Psoas muscle (tissue), 8 donors: ENCODE results near the gene SERPINB2. TPM values are rescaled to one million over a fixed set of nuclear protein-coding genes. Genes with fewer than 3 reads are reported as not detected.

Experiments used
- ATAC-seq, 4 donors: fragments of 200-7000 bp; cut with Tn5 transposase; one replicate each; pipeline ENCODE4 v1.9.1; 2020; ENCODE audit warnings: moderate library complexity in 3 of 4, mild to moderate bottlenecking in 2 of 4
- DNase-seq, 2 donors: peaks; one replicate each; pipeline ENCODE4 v3.0.0-alpha.2; 2020
- H3K27ac ChIP-seq: fragments of 200-600 bp; one replicate; pipeline ENCODE4 v1.8.0; 2022
- H3K27me3 ChIP-seq, 3 donors: fragments of 200-600 bp in 1 of 3; one replicate each; pipeline versions ENCODE4 v1.6.1 to v1.8.0; 2013 to 2022; ENCODE audit warnings: low read length in 2 of 3, mild to moderate bottlenecking in 2 of 3, moderate library complexity in 1 of 3; ENCODE audit not compliant: insufficient read depth in 3 of 3
- H3K36me3 ChIP-seq, 2 donors: fragments of 200-600 bp in 1 of 2; one replicate each; pipeline versions ENCODE4 v1.6.1 to v1.8.0; 2013 to 2022; ENCODE audit warnings: low read depth in 1 of 2, mild to moderate bottlenecking in 1 of 2, moderate library complexity in 1 of 2; ENCODE audit not compliant: insufficient read depth in 1 of 2
- H3K4me1 ChIP-seq: fragments of 200-600 bp; one replicate; pipeline ENCODE4 v1.8.0; 2022
- H3K4me3 ChIP-seq: fragments of 200-600 bp; one replicate; pipeline ENCODE4 v1.8.0; 2022; ENCODE audit warnings: mild to moderate bottlenecking
- H3K9me3 ChIP-seq: fragments of 200-600 bp; one replicate; pipeline ENCODE4 v1.8.0; 2022
- WGBS, 3 donors: extraction: QIAGEN DNeasy Blood & Tissue Kit; methylation state at CpG; one replicate each; pipeline versions ENCODE4 v1.1.6 to v1.1.7; 2013; 5-methylcytosine and 5-hydroxymethylcytosine counted together
- intact Hi-C, 2 donors: fragments of 100-400 bp; cut with DNase I; formaldehyde crosslinking; loops; one replicate each; pipeline versions ENCODE4 v1.11.0 to v1.14.2; 2022
- polyA plus RNA-seq, 3 donors: library from polyadenylated mRNA; stranded (reverse); fragments of 200-250 nt; gene quantifications; one replicate each; pipeline ENCODE4 v1.2.3, GENCODE V29; 2013
- total RNA-seq, 4 donors: library from RNA; stranded (reverse); fragmentation: NEBNext Ultra II Directional in 2 of 4; extraction: Animal tissue kit (Norgen Biotek cat#: 25700) in 2 of 4; gene quantifications; one replicate each; pipeline versions ENCODE4 v1.2.1 to v1.2.4, GENCODE V29; 2021 to 2023
- TF ChIP-seq, protein P1 (sequence below): fragments of 200-600 bp; IDR thresholded peaks from one replicate; pipeline ENCODE4 v1.8.0; 2022; ENCODE audit warnings: antibody characterized with exemption
- donor health status: healthy with polysubstance abuse.
- donor health status: DM: no; HTN: no; CAD: no; lungs with moderate emphysema.
- donor health status: Bipolar disorder and iron deficiency.
- donor health status: healthy.
- donor health status: DM: yes; HTN: yes; CAD: no.
- donor health status: DM: no; HTN: no; CAD: no.
- donor health status: DM: no; HTN: no; CAD: no.
- donor health status: DM: yes; HTN: yes; CAD: no.

The SERPINB2 gene
- total and polyA plus RNA-seq, 7 donors = 0.03 to 0.22 (median 0.18) TPM; not detected in 3

DNA sequence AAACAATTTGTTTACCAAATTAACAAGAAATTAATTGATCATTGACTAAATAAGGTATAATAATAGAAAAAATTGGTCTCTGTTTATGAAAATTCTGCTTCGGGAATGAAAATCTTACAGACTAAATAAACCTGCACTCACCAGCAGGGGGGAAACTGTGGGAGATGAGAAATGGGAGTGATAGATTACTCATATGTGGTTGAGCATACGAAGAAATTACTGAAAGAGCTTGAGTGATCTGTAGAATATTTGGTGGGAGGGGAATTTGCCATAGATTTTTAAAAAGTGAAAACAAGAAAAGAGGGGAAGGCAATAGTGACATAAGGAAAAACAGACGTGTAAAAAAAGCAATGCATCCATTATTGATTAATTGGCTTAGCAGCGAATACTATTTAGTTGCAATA lies 63.8 kb downstream of the SERPINB2 start:
- H3K4me1 ChIP-seq = no peaks in the 10 kb centered on the region
- peaks cover 3 to 9% (median 5%) of the 10 kb centered on the region in 3 donors for H3K27me3 ChIP-seq
- no peak overlapping the region for H3K27ac ChIP-seq
- intact Hi-C loops = no loop called here
- H3K4me3 ChIP-seq = no peak overlapping the region
- DNase-seq (no peak), ATAC-seq (no peak)
- no peaks in the 10 kb centered on the region for H3K36me3 ChIP-seq
- H3K9me3 ChIP-seq = no peaks in the 10 kb centered on the region
- 75 to 84% (median 79%) methylated on average over 4 of the region's 4 CpGs for WGBS, 3 donors
- TF ChIP-seq, protein P1, sequence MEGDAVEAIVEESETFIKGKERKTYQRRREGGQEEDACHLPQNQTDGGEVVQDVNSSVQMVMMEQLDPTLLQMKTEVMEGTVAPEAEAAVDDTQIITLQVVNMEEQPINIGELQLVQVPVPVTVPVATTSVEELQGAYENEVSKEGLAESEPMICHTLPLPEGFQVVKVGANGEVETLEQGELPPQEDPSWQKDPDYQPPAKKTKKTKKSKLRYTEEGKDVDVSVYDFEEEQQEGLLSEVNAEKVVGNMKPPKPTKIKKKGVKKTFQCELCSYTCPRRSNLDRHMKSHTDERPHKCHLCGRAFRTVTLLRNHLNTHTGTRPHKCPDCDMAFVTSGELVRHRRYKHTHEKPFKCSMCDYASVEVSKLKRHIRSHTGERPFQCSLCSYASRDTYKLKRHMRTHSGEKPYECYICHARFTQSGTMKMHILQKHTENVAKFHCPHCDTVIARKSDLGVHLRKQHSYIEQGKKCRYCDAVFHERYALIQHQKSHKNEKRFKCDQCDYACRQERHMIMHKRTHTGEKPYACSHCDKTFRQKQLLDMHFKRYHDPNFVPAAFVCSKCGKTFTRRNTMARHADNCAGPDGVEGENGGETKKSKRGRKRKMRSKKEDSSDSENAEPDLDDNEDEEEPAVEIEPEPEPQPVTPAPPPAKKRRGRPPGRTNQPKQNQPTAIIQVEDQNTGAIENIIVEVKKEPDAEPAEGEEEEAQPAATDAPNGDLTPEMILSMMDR = no peak

Other genes with a start within 250 kb of the SERPINB2 start
- gene SERPINB4, start 243.4 kb upstream of the SERPINB2 start, total RNA-seq = not detected
- under 1 TPM in 1 of 3 donors, not detected in 2; 0.04 TPM for gene SERPINB4, start 243.4 kb upstream of the SERPINB2 start, polyA plus RNA-seq
- under 1 TPM in 1 of 4 donors, not detected in 3; 0.12 TPM for gene SERPINB3, start 225.8 kb upstream of the SERPINB2 start, total RNA-seq
- under 1 TPM; 0.03 to 0.08 (median 0.06) TPM for gene SERPINB3, start 225.8 kb upstream of the SERPINB2 start, polyA plus RNA-seq
- gene SERPINB11, start 184.7 kb upstream of the SERPINB2 start, total RNA-seq = not detected
- not detected for gene SERPINB11, start 184.7 kb upstream of the SERPINB2 start, polyA plus RNA-seq
- gene SERPINB7, start 112.3 kb upstream of the SERPINB2 start, total RNA-seq = not detected
- not detected for gene SERPINB7, start 112.3 kb upstream of the SERPINB2 start, polyA plus RNA-seq
- gene SERPINB10, start 20.3 kb downstream of the SERPINB2 start, total RNA-seq = under 1 TPM in 1 of 4 donors, not detected in 3; 0.39 TPM
- gene SERPINB10, start 20.3 kb downstream of the SERPINB2 start, polyA plus RNA-seq = not detected
- gene HMSD, start 61.6 kb downstream of the SERPINB2 start, total RNA-seq = not detected
- under 1 TPM in 1 of 3 donors, not detected in 2; 0.03 TPM for gene HMSD, start 61.6 kb downstream of the SERPINB2 start, polyA plus RNA-seq
- gene SERPINB8, start 82.4 kb downstream of the SERPINB2 start, total RNA-seq = 1 to 10 TPM in 3 of 4 donors, under 1 TPM in 1; 0.84 to 6.2 (median 4.4) TPM
- gene SERPINB8, start 82.4 kb downstream of the SERPINB2 start, polyA plus RNA-seq = 10 to 100 TPM in 1 of 3 donors, 1 to 10 TPM in 2; 1.8 to 31.3 (median 2.5) TPM